Stimulated activated naive B cell treated with anti-CD40 and anti-IgM and Interleukin-4, amounts not matched to agents 10 μg/mL and 1 μg/mL and 100 μg/mL, for 72 hours (primary cell): Measurements from ENCODE around the gene ELF2.
A peak's percentile ranks its signal among the peaks of the same experiment; 100 is the strongest.
"Not testable (repeated sequence)": the region's sequence is repeated elsewhere in the genome, so short reads cannot be mapped to it uniquely, and the experiment has no call there.

ENCODE experiments used
- ATAC-seq, 2 donors: fragments of 150-1000 bp; cut with Tn5 transposase; replicated peaks; 2 replicates each; pipeline ENCODE4 v1.10.0; 2021; ENCODE audit warnings: moderate library complexity in 1 of 2
- DNase-seq: peaks from one replicate; pipeline ENCODE4 v3.0.0; 2021
- H3K27ac Mint-ChIP-seq: one replicate; pipeline ENCODE4 v1.8.0; 2022; ENCODE audit warnings: mild to moderate bottlenecking, mixed read lengths
- H3K27me3 Mint-ChIP-seq, 2 donors: one replicate each; pipeline ENCODE4 v1.8.0; 2022; ENCODE audit warnings: mixed read lengths in 2 of 2
- H3K36me3 Mint-ChIP-seq, 2 donors: one replicate each; pipeline ENCODE4 v1.8.0; 2022; ENCODE audit warnings: mixed read lengths in 2 of 2, mild to moderate bottlenecking in 1 of 2
- H3K4me1 Mint-ChIP-seq, 2 donors: one replicate each; pipeline ENCODE4 v1.8.0; 2022; ENCODE audit warnings: mixed read lengths in 2 of 2, mild to moderate bottlenecking in 1 of 2
- H3K4me3 Mint-ChIP-seq, 2 donors: one replicate each; pipeline ENCODE4 v1.8.0; 2022; ENCODE audit warnings: mild to moderate bottlenecking in 2 of 2, mixed read lengths in 2 of 2, moderate library complexity in 1 of 2
- H3K9me3 Mint-ChIP-seq, 2 donors: one replicate each; pipeline ENCODE4 v1.8.0; 2022; ENCODE audit warnings: mixed read lengths in 2 of 2, mild to moderate bottlenecking in 1 of 2

The ELF2 gene

DNA sequence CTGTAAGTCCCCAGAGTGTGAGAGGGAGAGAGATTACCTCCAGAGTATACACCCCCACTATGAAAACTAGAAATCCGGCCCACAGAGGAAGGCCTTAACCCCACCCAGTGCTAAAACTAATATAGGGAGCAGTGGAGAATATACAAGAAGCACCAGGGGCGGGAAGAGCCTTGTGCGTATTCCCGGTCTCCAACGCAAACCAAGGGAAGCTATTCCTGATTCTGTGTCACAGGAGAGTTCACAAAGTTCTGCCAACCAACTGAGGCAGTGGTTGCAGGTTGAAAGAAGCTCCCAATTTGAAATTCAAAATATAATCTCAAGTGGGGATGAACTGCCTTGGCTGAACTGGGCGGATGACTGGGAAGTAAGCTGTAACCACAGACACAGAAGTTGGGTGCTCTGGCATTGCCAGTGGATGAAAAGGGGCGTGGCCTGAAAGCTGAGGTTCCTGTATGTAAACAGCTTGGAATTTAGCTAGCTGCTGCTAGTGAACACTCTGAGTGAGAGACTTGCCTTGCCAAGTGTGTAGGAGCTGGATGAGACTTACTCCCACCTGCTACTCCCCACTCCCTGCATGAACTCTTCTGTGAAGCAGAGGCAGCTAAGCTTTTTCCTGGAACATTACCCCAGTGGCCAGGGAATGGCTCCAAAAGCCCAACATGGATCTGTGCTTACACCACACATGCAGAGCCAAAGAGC is 32.7 kb downstream of the ELF2 start:
- ATAC-seq (no peak), DNase-seq (no peak)

DNA sequence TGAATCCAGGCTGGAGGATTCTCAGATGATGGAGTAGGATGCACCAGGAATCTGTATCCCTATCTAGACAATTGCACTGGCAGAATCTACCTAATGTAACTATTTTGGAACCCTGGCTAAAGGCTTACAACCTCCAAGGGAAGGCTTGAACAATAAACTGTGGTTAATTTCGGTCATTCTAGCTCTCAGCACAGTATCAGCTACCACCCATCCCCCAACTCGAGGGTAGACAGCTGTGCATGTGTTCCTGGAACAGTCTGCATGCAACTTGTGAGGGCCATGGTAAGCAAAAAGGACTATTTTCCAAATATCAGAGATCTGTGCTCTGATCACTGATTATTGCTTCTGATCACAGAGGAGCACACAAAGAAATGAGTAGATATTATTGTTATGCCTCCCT is 34.0 kb downstream of the ELF2 start:
- Mint-ChIP-seq H3K36me3 (peaks cover 5 to 7% of the 10 kb centered on the region in 2 donors), H3K27me3 (no peaks in the 10 kb centered on the region), H3K4me1 (peaks cover 32 to 50% of the 10 kb centered on the region in 2 donors), H3K27ac (no peak overlapping the region), H3K9me3 (peaks cover 0 to 3% of the 10 kb centered on the region in 2 donors), H3K4me3 (no peak overlapping the region)
- ATAC-seq (peak in 1 of 2 donors; percentile 36), DNase-seq (no peak)

More for the DNA sequence above, 32.7 kb downstream of the ELF2 start:
- Mint-ChIP-seq H3K27ac (no peak overlapping the region), H3K27me3 (no peaks in the 10 kb centered on the region), H3K36me3 (peaks cover 5 to 7% of the 10 kb centered on the region in 2 donors), H3K9me3 (peaks cover 0 to 3% of the 10 kb centered on the region in 2 donors), H3K4me3 (no peak overlapping the region), H3K4me1 (peaks cover 32 to 50% of the 10 kb centered on the region in 2 donors)

- Mint-ChIP-seq H3K9me3 (peaks cover 0 to 3% of the 10 kb centered on the region in 2 donors), H3K36me3 (peaks cover 3 to 6% of the 10 kb centered on the region in 2 donors), H3K4me3 (no peak overlapping the region), H3K27me3 (no peaks in the 10 kb centered on the region), H3K27ac (no peak overlapping the region), H3K4me1 (peaks cover 30 to 46% of the 10 kb centered on the region in 2 donors)
- peak; percentile 94 to 98 for ATAC-seq
- DNase-seq, result peak; percentile 12
These were observed 34.9 kb downstream of the ELF2 start for GRCh38 chr4:139142087-139142486.

- H3K4me3 Mint-ChIP-seq, result no peak overlapping the region
- H3K27ac Mint-ChIP-seq, result no peak overlapping the region
- no peak for ATAC-seq
- no peaks in the 10 kb centered on the region for H3K27me3 Mint-ChIP-seq
- peaks cover 18 to 19% of the 10 kb centered on the region in 2 donors for H3K4me1 Mint-ChIP-seq
- H3K36me3 Mint-ChIP-seq, result peaks cover 3 to 6% of the 10 kb centered on the region in 2 donors
- no peak for DNase-seq
- no peaks in the 10 kb centered on the region for H3K9me3 Mint-ChIP-seq
These were observed 39.3 kb downstream of the ELF2 start for GRCh38 chr4:139137763-139138162.

- Mint-ChIP-seq H3K36me3 (peaks cover 3 to 6% of the 10 kb centered on the region in 2 donors), H3K27me3 (no peaks in the 10 kb centered on the region), H3K9me3 (no peaks in the 10 kb centered on the region), H3K4me3 (no peak overlapping the region), H3K27ac (no peak overlapping the region), H3K4me1 (no peaks in the 10 kb centered on the region)
- DNase-seq, result no peak
- no peak for ATAC-seq
These were observed 42.6 kb downstream of the ELF2 start for GRCh38 chr4:139134403-139134802.

- Mint-ChIP-seq H3K4me1 (no peaks in the 10 kb centered on the region), H3K4me3 (no peak overlapping the region), H3K27me3 (no peaks in the 10 kb centered on the region), H3K36me3 (peaks cover 3 to 6% of the 10 kb centered on the region in 2 donors), H3K9me3 (no peaks in the 10 kb centered on the region), H3K27ac (no peak overlapping the region)
- ATAC-seq (no peak), DNase-seq (no peak)
These were observed 45.7 kb downstream of the ELF2 start for GRCh38 chr4:139131209-139131870.

DNA sequence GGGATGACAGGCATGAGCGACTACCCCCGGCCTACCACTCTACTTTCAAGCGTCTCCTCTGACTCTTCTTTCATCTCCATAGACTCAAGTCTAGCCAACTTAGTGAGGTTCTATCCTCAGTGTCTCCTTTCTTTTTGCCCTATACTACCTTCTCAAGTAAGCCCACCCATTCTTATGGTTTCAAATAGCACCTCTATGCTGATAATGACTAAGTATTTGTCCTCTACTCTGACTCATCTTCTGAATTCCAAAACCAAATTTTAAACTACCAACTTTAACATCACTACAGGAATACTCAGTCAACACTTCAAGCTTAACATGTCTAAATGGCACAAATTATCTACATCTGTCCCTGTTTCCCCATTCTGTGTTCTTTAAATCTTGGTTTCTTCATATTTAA is 47.8 kb downstream of the ELF2 start:
- DNase-seq (no peak), ATAC-seq (no peak)
- no peaks in the 10 kb centered on the region for H3K9me3 Mint-ChIP-seq
- H3K36me3 Mint-ChIP-seq, result no peaks in the 10 kb centered on the region
- H3K27me3 Mint-ChIP-seq, result no peaks in the 10 kb centered on the region
- H3K4me1 Mint-ChIP-seq, result no peaks in the 10 kb centered on the region
- H3K4me3 Mint-ChIP-seq, result no peak overlapping the region
- no peak overlapping the region for H3K27ac Mint-ChIP-seq

DNA sequence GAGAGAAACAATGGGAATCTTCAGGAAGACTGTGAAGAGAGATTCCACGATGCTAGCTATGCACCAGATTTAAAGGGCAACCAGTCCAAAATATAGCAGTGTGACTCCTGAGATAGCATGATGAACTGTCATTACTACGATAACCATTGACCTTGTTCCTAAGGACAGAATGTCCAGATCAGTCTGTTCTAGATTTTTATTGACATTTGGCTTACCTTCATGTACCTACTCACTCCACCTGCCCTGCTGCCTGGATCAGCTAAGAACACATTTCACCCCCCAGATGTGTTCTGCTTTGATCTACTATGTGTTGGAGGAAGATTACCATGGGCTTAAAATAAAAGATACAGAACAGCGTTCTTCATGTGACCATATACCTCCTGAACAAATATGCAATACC is 50.1 kb downstream of the ELF2 start:
- Mint-ChIP-seq H3K36me3 (no peaks in the 10 kb centered on the region), H3K27ac (no peak overlapping the region), H3K4me3 (no peak overlapping the region), H3K9me3 (no peaks in the 10 kb centered on the region), H3K27me3 (no peaks in the 10 kb centered on the region), H3K4me1 (no peaks in the 10 kb centered on the region)
- ATAC-seq (no peak), DNase-seq (no peak)

- no peak overlapping the region for H3K4me3 Mint-ChIP-seq
- H3K36me3 Mint-ChIP-seq, result peaks cover 0 to 4% of the 10 kb centered on the region in 2 donors
- no peak for ATAC-seq
- H3K9me3 Mint-ChIP-seq, result no peaks in the 10 kb centered on the region
- DNase-seq, result no peak
- no peak overlapping the region for H3K27ac Mint-ChIP-seq
- H3K4me1 Mint-ChIP-seq, result no peaks in the 10 kb centered on the region
- H3K27me3 Mint-ChIP-seq, result no peaks in the 10 kb centered on the region
These were observed 53.1 kb downstream of the ELF2 start for GRCh38 chr4:139123910-139124309.

- DNase-seq (no peak), ATAC-seq (no peak)
- Mint-ChIP-seq H3K9me3 (no peaks in the 10 kb centered on the region), H3K36me3 (peaks cover 0 to 4% of the 10 kb centered on the region in 2 donors), H3K4me3 (no peak overlapping the region), H3K4me1 (no peaks in the 10 kb centered on the region), H3K27me3 (no peaks in the 10 kb centered on the region), H3K27ac (no peak overlapping the region)
These were observed 58.7 kb downstream of the ELF2 start for GRCh38 chr4:139118365-139118764.

- no peaks in the 10 kb centered on the region for H3K36me3 Mint-ChIP-seq
- H3K4me1 Mint-ChIP-seq, result no peaks in the 10 kb centered on the region
- no peak overlapping the region for H3K4me3 Mint-ChIP-seq
- no peaks in the 10 kb centered on the region for H3K27me3 Mint-ChIP-seq
- no peak for ATAC-seq
- DNase-seq, result no peak
- no peaks in the 10 kb centered on the region for H3K9me3 Mint-ChIP-seq
- H3K27ac Mint-ChIP-seq, result no peak overlapping the region
These were observed 61.8 kb downstream of the ELF2 start for GRCh38 chr4:139115226-139115625.

DNA sequence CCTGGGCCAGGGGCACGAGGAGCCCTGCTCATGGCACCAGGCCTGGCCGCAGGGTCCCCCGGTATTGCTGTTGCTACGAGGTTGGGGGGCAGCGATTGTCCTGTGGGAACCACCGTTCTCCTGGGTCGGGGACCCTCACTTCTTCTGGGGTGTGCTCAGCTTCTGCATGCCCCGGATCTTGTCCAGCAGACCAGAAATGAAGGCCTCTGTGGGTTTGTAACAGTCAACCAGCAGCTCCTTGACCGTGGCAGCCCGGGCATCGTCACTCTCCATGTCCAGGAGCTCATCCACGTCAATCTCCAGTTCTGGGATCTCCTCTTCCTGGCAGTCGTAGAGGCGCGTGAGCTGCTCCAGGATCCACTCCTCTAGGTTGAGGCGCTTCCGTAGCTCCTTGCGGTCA is 62.2 kb downstream of the ELF2 start:
- not testable (repeated sequence) for H3K9me3 Mint-ChIP-seq, H3K4me3 Mint-ChIP-seq, H3K27ac Mint-ChIP-seq, H3K27me3 Mint-ChIP-seq, H3K4me1 Mint-ChIP-seq, ATAC-seq, DNase-seq, H3K36me3 Mint-ChIP-seq

GRCh38 chr4:139112650-139113049 is 64.4 kb downstream of the ELF2 start:
- no peaks in the 10 kb centered on the region for H3K9me3 Mint-ChIP-seq
- H3K36me3 Mint-ChIP-seq, result no peaks in the 10 kb centered on the region
- no peaks in the 10 kb centered on the region for H3K27me3 Mint-ChIP-seq
- no peak for DNase-seq
- no peak overlapping the region for H3K27ac Mint-ChIP-seq
- no peak for ATAC-seq
- no peak overlapping the region for H3K4me3 Mint-ChIP-seq
- no peaks in the 10 kb centered on the region for H3K4me1 Mint-ChIP-seq

- Mint-ChIP-seq H3K4me3 (no peak overlapping the region), H3K9me3 (no peaks in the 10 kb centered on the region), H3K36me3 (no peaks in the 10 kb centered on the region), H3K4me1 (no peaks in the 10 kb centered on the region), H3K27me3 (no peaks in the 10 kb centered on the region), H3K27ac (no peak overlapping the region)
- no peak for ATAC-seq
- no peak for DNase-seq
These were observed 68.4 kb downstream of the ELF2 start for GRCh38 chr4:139108567-139109128.
